Measurements from ENCODE around the gene SNX11. TPM values are rescaled to one million over a fixed set of nuclear protein-coding genes. Genes with fewer than 3 reads are reported as not detected.

SNX11 gene
- total RNA-seq, 2 experiments from 2014 or later: 12.0 to 17.6 TPM

DNA sequence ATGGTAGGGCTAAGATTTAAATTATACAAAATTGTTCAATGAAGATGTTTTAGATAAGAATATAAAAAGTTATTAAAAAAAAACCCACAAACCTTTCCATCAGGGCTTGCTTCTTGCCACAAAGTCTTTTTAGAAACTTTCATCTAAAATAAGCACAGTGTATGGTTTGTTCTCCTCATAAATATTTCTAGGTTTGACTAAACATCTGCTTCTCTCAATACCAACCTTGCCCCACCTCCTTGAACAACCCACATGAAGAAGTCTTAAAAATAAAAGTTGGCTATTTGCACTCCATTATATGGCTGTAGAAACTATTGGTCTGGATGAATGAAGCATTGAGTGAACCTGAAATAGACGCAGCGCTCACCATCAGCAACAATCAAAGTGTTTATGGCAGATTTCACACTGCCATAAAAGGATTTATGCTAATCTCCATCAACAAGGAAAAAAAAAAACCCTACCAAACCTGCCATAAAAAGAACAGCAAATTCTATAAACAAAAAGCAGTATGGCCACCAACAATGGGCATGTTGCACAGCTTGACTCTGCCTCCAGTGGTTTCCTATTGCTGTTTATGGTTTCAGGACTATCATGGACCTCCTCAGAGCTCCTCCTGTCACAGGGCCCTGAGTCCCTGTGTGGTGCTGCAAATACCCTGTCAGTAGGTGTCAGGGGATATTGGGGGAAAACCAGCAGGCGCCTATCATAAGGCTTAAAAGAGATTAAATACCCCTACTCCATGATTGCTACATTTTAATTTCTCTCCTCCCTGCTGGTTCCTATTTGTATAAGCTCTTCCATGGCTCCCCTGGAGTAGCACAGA is 37.6 kb downstream of the SNX11 start:
- no peaks in the 10 kb centered on the region for H3K36me3 ChIP-seq (ENCODE audit: insufficient read depth, low read length)
- BruUV-seq (replicated peaks): no TSS peak
- H3K4me2 ChIP-seq (ENCODE audit: low read length): no peak overlapping the region
- H4K20me1 ChIP-seq (ENCODE audit: insufficient read depth, low read length): no peaks in the 10 kb centered on the region
- DNase-seq (ENCODE audit: low spot score): no peak
- no peak overlapping the region for H3K4me3 ChIP-seq (ENCODE audit: low read depth, low read length, poor library complexity, severe bottlenecking)
- TF ChIP-seq, protein P1, sequence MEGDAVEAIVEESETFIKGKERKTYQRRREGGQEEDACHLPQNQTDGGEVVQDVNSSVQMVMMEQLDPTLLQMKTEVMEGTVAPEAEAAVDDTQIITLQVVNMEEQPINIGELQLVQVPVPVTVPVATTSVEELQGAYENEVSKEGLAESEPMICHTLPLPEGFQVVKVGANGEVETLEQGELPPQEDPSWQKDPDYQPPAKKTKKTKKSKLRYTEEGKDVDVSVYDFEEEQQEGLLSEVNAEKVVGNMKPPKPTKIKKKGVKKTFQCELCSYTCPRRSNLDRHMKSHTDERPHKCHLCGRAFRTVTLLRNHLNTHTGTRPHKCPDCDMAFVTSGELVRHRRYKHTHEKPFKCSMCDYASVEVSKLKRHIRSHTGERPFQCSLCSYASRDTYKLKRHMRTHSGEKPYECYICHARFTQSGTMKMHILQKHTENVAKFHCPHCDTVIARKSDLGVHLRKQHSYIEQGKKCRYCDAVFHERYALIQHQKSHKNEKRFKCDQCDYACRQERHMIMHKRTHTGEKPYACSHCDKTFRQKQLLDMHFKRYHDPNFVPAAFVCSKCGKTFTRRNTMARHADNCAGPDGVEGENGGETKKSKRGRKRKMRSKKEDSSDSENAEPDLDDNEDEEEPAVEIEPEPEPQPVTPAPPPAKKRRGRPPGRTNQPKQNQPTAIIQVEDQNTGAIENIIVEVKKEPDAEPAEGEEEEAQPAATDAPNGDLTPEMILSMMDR (conservative IDR thresholded peaks at IDR 0.05; ENCODE audit: low read length): no peak
- TF ChIP-seq EZH2phosphoT487 (IDR thresholded peaks at IDR 0.05; ENCODE audit: borderline replicate concordance, low read depth, low read length): no peak
- no peak overlapping the region for H2AFZ ChIP-seq (ENCODE audit: low read length)
- intact Hi-C loops (cut with micrococcal nuclease; ENCODE audit: unreplicated experiment): no loop called here
- no peak overlapping the region for H3K27ac ChIP-seq (ENCODE audit: low read depth, low read length, poor library complexity, severe bottlenecking)
- no peaks in the 10 kb centered on the region for H3K9me3 ChIP-seq (ENCODE audit: low read length)
- POLR2A ChIA-PET: no interaction called here
- CTCF ChIA-PET (ENCODE audit: unreplicated experiment): no interaction called here
- H3K4me1 ChIP-seq (ENCODE audit: insufficient read depth, low read length, poor library complexity, severe bottlenecking): no peaks in the 10 kb centered on the region
- no peaks in the 10 kb centered on the region for H3K9me2 ChIP-seq (ENCODE audit: insufficient read depth, low read length)
- H3K79me2 ChIP-seq (ENCODE audit: insufficient read depth, low read depth, low read length): no peaks in the 10 kb centered on the region

DNA sequence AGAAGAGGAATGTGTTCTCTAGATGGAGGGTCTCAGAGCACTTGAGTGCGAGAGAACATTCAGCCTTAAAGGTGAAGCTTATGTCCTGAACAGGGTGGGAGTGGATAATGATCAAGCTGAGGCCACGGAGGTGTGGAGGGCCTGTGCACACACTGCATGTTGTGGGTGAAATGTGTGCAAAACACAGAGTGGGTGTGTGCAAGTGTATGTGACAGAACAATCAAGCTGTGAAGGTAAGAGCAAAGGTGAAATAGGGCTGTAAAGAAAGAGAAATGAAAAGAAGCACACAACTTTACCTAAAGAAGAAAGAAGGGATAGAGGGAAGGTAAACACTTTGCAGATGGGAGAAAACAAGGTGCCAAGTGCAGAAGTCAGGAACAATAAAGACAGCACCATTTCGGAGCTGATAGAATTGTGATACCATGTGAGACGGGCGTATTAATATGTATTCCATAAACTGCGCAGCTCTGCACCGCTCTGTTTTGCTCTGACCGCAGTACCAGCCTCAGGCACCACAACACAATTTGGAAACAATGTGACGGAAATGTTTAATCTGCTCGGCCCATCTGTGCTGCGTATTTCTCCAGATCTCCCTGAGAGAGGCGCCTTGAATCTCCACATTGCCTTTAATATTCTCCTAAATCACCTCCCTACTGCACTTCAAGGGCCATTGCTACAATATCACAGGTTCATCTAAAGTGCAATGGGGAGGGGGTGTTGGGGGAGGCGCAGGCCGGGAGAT is 40.6 kb downstream of the SNX11 start:
- no peak overlapping the region for H3K4me2 ChIP-seq (ENCODE audit: low read length)
- POLR2A ChIA-PET: interaction anchor here (0.6 kb wide), 1 partner anchor 562 kb away, joined by 3 read pairs; no protein-coding TSS in a partner anchor

More for the DNA sequence above, 40.6 kb downstream of the SNX11 start:
- Histone ChIP-seq H3K9me2 (ENCODE audit: insufficient read depth, low read length) (no peaks in the 10 kb centered on the region), H3K9me3 (ENCODE audit: low read length) (no peaks in the 10 kb centered on the region), H3K27ac (ENCODE audit: low read depth, low read length, poor library complexity, severe bottlenecking) (no peak overlapping the region), H4K20me1 (ENCODE audit: insufficient read depth, low read length) (no peaks in the 10 kb centered on the region), H3K4me1 (ENCODE audit: insufficient read depth, low read length, poor library complexity, severe bottlenecking) (no peaks in the 10 kb centered on the region), H3K79me2 (ENCODE audit: insufficient read depth, low read depth, low read length) (no peaks in the 10 kb centered on the region), H3K36me3 (ENCODE audit: insufficient read depth, low read length) (no peaks in the 10 kb centered on the region), H2AFZ (ENCODE audit: low read length) (no peak overlapping the region), H3K4me3 (ENCODE audit: low read depth, low read length, poor library complexity, severe bottlenecking) (no peak overlapping the region)
- no peak for TF ChIP-seq EZH2phosphoT487 (IDR thresholded peaks at IDR 0.05; ENCODE audit: borderline replicate concordance, low read depth, low read length)
- TF ChIP-seq, protein P1 (conservative IDR thresholded peaks at IDR 0.05; ENCODE audit: low read length): no peak
- intact Hi-C loops (cut with micrococcal nuclease; ENCODE audit: unreplicated experiment): no loop called here
- no peak for DNase-seq (ENCODE audit: low spot score)
- CTCF ChIA-PET (ENCODE audit: unreplicated experiment): no interaction called here
- BruUV-seq (replicated peaks): no TSS peak

Measured in OCI-LY7 (cell line).